Activated CD4-positive, alpha-beta T cell treated with anti-CD3 and anti-CD28 coated beads for 24 hours (primary cell): ENCODE measurements around the gene CPNE4.

Experiments
- DNase-seq, 2 donors: peaks; one replicate each; pipeline ENCODE4 v3.0.0-alpha.2; 2020; ENCODE audit warnings: low read depth in 2 of 2

The CPNE4 gene

DNA sequence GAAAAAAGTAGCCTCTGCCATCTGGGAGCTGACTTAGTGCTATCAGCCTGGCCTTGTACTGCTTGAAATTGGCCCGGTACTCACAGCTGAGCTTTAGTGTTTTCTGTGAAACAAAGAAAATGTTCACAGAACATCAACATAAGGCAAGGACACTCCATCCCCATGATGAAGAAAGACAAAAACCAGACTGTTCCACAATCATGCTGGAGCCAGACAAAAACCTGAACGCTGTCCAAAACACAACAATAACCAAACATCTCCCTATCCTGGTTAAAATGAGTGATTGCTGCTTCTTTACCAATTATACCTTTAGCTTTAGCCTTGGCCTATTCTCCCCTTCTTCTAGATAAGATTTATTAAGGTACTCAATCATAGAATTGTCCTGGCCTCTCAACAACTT lies 153.9 kb downstream of the CPNE4 start:
- no peak for DNase-seq

DNA sequence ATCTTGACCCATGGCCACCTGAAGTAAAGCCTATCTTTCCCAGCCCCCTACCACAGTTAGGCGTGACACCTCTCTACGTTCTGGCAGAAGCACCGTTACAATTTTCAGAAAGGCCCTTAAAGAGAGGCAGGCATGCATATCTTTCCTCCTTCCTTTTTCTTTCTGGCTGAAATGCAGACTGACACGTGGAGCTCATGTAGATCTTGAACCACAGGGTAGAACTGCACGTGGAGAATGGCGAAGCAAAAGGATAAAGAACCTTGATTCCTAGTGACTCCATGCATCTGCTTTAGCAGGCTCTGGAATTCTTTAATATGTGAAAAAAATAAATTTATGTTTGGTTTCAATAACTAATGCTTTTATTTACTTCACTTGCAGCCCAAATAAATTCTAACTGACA lies 166.6 kb downstream of the CPNE4 start:
- no peak for DNase-seq

DNA sequence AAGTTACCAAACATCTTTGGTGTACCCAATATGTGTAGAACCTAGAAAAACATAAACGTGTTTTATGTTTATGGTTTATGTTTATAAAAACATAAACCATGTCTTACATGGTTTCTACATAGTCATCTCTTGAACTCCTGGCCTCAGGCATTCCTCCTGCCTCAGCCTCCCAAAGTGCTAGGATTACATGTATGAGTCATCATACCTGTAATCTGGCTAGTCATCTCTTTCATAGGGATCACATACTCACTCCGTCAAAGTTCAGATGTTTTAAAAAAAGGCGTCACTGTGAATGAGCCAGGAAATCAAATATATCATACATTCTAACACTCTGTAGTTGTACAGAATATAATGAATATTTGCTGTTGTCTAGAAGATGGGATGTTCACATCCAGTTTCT lies 178.6 kb downstream of the CPNE4 start:
- no peak for DNase-seq

DNA sequence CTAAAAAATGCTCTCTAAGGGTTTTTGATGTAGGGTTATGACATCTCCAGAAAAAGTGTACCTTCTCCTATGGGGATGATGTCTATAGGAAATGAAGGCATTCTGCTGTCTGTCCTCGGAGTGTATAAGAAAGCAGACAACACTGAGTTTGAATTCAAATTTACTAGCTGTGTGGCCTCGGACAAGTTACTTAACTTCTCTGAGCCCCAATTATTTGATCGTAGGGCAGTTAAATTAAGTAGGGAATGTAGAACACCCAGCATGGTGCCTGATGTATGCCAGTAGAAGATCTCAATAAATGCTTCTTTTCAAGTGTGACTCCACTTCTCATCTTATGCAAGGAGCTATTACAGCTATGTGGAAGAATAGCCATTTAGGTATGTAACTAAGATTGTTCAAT lies 184.6 kb downstream of the CPNE4 start:
- no peak for DNase-seq

GRCh38 chr3:131849616-131850015 lies 185.2 kb downstream of the CPNE4 start:
- DNase-seq = no peak

DNA sequence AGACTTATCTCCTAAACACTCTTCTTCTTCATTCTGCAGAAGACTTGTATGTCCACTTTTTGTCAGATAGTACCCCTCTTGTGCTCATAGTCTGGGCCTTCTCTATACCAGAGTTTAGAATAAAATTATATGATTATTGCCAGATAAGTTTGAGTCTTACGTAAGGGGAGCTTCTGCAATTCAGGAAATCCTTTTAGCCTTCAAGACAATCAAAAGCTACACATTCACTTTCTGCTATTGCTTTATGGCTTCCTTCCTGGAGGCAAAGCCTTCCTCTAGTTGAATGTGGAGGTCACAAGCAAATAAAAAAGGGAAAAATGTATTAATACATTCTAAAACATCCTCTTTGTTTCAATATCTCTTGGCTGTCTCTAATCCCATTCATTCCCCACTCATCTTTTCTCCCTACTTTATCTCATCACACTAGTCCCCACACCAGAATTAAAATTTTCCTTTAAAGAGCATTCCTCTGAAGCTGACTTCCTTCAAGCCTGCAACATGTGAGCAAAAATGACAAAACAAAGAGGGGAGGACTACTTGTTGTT lies 186.8 kb downstream of the CPNE4 start:
- DNase-seq = no peak

DNA sequence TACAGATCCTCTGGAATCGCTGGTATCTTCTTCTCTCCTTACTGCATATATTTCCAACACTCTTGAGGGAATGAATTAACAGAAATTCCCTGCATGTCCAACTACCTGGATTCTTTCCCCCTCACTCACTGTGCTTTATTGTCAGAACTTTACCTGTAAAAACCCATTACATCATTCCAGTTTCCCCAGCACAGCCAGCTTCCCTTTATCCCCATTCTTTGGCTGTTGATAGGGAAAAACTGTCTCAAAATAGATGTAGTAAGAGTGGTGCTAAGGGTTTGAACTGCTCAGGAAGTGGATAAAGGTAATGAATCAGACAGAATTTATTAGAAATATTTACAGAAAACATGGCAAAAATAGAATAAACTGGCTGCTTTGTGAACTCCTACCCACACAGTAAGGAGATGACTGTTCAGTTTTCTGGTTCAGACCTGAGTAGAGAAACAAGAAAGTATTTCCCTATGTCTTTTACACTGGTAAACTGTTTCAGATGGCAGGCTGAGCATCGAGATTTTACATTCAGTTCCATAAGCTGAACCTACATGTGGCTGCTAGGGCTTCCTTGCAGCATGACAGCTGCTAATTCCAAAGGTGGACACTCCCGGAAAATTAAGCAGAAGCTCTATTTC lies 188.4 kb downstream of the CPNE4 start:
- DNase-seq = no peak

DNA sequence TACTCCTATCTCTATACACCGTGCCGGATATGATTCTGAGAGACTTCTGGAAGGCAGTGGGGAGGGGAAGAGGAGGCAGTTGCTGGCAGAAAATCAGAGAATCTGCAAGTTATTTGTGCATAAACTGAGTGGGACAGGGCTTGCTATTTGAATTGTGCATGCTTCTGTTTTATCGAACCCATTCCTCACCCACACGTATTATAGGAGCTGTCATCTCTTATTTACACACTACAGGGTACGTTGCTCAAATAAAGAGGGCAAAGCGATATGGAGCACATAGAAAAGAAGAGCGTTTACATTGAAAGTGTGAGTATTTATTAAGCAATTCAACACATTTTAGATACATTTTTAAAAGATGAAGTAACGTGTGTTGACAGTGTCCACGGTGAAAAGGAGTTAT lies 191.6 kb downstream of the CPNE4 start:
- DNase-seq = no peak

DNA sequence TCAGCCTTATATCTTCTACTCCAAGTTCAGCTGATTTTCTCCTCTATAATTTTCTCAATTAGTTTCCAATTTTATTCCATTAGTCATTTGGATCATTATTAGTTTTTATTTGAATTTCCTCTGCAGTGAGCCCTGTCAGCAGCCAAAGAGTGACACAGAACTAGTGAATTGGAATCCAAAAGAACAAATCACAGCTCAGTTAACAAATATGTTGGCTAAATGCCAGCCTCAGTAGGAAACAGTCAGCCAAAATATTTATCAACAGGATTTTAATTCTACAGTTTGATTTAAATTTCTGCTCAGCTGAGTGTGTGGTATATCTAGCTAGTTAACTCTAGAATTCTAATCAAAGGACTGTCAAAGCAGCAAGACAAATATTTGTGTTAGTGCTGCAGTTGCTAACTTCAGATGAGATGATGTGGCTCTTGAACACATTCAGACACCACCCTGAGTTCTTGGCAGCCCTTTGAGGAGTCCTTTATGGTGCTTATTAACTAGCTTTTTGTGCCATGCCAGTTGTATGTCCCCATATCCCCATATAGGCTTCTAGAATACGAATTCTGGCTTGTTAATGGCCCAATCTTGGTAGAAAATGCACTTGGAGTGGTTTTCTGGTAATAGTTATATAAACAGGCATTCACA lies 194.5 kb downstream of the CPNE4 start:
- no peak for DNase-seq

- no peak for DNase-seq
Observed at GRCh38 chr3:131835906-131836305, 198.9 kb downstream of the CPNE4 start.

- no peak for DNase-seq
Observed at GRCh38 chr3:131831608-131832007, 203.2 kb downstream of the CPNE4 start.

GRCh38 chr3:131821191-131821762 lies 213.5 kb downstream of the CPNE4 start:
- no peak for DNase-seq

- no peak for DNase-seq
Observed at GRCh38 chr3:131819381-131820055, 215.3 kb downstream of the CPNE4 start.

DNA sequence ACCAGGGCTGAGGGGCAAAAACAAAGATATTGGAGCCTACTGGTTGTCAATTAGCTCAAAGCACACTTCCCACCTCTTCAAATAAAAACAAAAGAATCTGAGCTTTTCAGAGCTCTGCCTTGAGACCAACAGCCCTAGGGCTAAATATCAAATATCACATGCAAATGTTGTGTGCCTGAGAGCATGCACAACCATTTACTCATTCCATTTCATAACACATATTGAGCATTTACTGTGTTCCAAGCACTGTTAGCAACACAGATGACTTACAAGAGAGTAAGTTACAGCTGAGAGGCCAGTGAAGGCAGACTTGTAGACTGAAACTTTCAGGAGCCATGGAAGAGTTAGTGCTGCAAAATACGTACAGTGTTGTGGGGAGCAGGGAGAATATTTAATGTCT lies 222.4 kb downstream of the CPNE4 start:
- no peak for DNase-seq

DNA sequence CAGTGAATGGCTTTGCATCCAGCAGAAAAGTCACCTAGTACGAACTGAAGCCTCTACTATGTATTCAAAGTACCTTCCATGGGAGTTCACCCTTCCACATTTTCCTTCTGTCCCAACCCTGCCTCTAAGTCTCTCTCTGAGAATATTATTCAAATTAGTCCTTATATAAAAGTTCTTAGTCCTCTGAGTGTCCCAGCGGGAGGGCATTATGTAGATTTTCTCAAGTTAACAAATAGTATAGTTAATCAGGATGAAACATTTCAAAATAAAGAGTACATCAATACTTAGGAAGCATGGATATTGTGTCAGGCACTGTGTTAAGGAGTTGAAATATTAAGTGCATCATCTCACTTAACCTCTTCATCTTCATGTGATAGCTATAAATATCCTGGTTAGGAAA lies 223.3 kb downstream of the CPNE4 start:
- DNase-seq = no peak

DNA sequence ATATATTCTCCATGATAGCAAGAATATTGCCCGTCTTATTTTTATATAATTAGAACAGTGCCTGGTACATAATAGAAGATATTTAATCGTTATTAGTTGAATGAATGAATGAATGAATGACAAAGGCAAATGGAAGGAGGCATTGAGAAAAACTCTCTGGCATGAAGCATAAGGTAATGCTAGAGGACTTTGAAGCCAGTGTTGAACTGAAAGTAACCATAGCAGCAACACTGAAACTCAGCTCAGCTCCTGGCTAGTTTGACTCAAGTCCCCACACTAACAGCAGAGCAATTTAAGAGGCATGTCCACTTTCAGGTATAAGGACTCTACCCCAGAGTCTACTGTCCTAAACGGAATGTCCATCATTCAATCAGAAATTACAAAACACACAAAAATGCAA lies 227.0 kb downstream of the CPNE4 start:
- DNase-seq = no peak

DNA sequence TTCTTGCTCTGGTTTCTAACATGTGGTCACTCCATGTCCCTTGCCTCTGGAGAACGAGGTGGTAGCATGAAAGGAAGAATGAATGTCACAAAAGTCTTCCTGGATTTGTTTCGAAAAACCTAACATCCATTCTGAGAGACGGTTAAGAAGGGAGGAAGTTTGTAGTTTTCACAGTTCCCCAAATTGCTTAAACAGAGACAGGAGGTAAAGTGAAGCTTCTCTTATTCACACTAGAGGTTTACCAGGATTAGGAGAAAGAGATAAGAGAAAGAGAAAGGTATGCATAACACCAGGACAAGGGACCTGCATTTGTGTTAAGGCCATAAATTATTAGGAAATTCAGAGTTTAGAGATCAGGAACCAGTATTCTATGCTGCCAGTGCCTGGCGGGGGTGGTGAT lies 228.1 kb downstream of the CPNE4 start:
- DNase-seq = no peak

DNA sequence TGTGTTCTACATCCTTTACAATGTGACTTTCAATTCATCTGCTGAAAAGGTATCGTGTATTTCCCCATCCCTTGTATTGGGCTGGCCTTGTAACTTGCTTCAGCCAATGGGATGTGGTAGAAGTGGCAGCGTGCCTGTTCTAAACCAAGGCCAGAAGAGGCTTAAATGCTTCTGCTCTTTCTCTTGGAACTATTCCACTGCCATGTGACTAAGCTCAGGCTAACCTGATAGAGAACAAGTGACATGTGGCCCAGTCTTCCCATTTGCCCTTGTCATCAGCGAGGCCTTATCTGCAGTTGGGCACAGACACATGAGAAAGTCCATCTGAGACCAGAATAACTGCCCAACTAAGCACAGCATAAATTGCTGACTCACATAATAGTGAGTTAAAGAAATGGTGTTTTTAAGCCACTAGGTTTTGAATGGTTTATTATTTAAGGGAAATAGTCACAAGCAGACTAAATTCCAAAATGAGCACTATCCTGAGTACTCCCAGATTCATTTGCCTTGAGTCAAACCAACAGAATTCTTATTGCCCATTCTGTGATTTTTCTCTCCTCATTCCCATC lies 230.2 kb downstream of the CPNE4 start:
- no peak for DNase-seq

DNA sequence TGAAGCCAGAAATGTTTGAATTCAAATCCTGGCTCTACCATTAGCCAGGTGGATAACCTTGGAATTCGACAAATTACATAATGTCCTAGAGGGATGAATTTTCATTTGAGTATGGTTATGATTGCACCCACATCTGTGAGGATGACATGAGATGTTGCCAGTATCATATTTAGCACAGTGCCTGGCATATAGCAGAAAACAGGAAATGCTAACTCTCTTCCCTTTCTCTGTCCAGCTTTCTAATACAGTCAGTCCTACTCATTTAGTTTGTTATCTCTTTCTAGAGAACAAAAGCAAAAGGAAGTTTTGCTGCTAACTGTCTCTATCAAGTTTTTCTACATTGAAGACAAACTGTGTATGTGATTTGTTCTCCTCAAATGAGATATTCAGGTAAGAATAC lies 231.7 kb downstream of the CPNE4 start:
- no peak for DNase-seq

DNA sequence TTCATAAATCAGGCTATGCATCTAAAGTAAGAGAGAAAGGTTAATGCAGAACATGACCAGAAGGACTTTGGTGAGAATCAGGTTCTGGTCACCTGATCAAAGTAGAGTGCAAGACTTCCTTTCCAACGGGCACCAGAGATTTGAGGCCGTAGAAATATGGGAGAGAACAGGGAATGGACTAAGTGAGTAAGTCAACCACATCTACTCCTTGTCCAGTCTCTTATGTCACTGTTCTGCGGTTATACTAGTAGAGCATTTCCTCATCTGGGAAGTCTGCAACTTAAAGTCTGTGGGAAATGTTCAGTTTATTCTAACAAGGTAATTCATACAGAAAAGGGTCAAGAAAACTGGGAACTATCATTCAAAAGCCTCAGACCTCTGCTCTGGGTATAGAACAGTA lies 232.8 kb downstream of the CPNE4 start:
- DNase-seq = no peak

- DNase-seq = no peak
Observed at GRCh38 chr3:131801566-131801965, 233.2 kb downstream of the CPNE4 start.

- no peak for DNase-seq
Observed at GRCh38 chr3:131797776-131798175, 237.0 kb downstream of the CPNE4 start.
